Panc1 (cell line): ENCODE data around the gene ATP6V1B1. TPM values are rescaled to one million over a fixed set of nuclear protein-coding genes. Genes with fewer than 3 reads are reported as not detected.

ENCODE experiments used
- ATAC-seq: fragments of 200-7000 bp; cut with Tn5 transposase; 2 replicates; pipeline ENCODE4 v1.9.1; 2020; ENCODE audit warnings: mild to moderate bottlenecking, moderate library complexity
- BruUV-seq: library from RNA; stranded (reverse); fragments of 400-500 nt; replicated peaks from 2 replicates; lab custom pipeline; 2021; lab: Mats Ljungman, UMichigan
- CTCF ChIA-PET: fragments of 300-600 bp; sonication (Branson Sonifier 250); formaldehyde crosslinking; loops from one replicate; lab custom pipeline; 2022; ENCODE audit warnings: antibody characterized with exemption; lab: Charles Lee
- POLR2A ChIA-PET: fragments of 300-600 bp; sonication (Branson Sonifier 250); formaldehyde crosslinking; loops from one replicate; lab custom pipeline; 2022; ENCODE audit warnings: antibody characterized with exemption; lab: Charles Lee
- DNase-seq: peaks from one replicate; pipeline ENCODE4 v3.0.0-alpha.2; 2010; ENCODE audit warnings: low read depth, low spot score
- H3K27ac ChIP-seq: 2 replicates; pipeline ENCODE4 v1.5.1; 2011; ENCODE audit warnings: mild to moderate bottlenecking, low read length, inconsistent platforms
- H3K27me3 ChIP-seq: fragments of 200-500 bp; sonication (Bioruptor generic); 2 replicates; pipeline ENCODE4 v1.6.0; 2014; ENCODE audit warnings: low read length, inconsistent platforms; ENCODE audit not compliant: control insufficient read depth, insufficient read depth
- H3K36me3 ChIP-seq: fragments of 200-500 bp; sonication (Bioruptor generic); 2 replicates; pipeline ENCODE4 v1.5.1; 2014; ENCODE audit warnings: inconsistent platforms, mild to moderate bottlenecking, low read length, moderate library complexity; ENCODE audit not compliant: control insufficient read depth, insufficient read depth
- H3K4me1 ChIP-seq: 2 replicates; pipeline ENCODE4 v1.5.1; 2011; ENCODE audit warnings: inconsistent platforms, mild to moderate bottlenecking, low read length, moderate library complexity; ENCODE audit not compliant: control insufficient read depth, insufficient read depth
- H3K4me3 ChIP-seq, 2 experiments: 2 replicates each; pipeline ENCODE4 v1.5.1; 2011 to 2012; ENCODE audit warnings: low read depth in 2 of 2, low read length in 2 of 2, mild to moderate bottlenecking in 2 of 2, inconsistent platforms in 1 of 2, moderate library complexity in 1 of 2
- H3K9me3 ChIP-seq: fragments of 200-500 bp; sonication (Bioruptor generic); 2 replicates; pipeline ENCODE4 v1.5.1; 2014; ENCODE audit warnings: low read depth, mild to moderate bottlenecking, inconsistent platforms, low read length, moderate library complexity; ENCODE audit not compliant: control insufficient read depth, insufficient read depth
- POLR2AphosphoS5 ChIP-seq: IDR thresholded peaks from 2 replicates; pipeline ENCODE4 v1.6.1; 2012; ENCODE audit warnings: mild to moderate bottlenecking, low read depth, low read length, moderate library complexity
- REST ChIP-seq, 2 experiments: IDR thresholded peaks; 2 replicates each; pipeline ENCODE4 v1.6.1; 2011 to 2012; ENCODE audit warnings: low read depth in 2 of 2, control low read depth in 1 of 2, low read length in 1 of 2, mild to moderate bottlenecking in 1 of 2, moderate library complexity in 1 of 2; ENCODE audit not compliant: insufficient read depth in 1 of 2
- SIN3A ChIP-seq: IDR thresholded peaks from 2 replicates; pipeline ENCODE4 v1.6.1; 2012; ENCODE audit warnings: low read depth, mild to moderate bottlenecking, low read length, moderate library complexity, borderline replicate concordance; ENCODE audit not compliant: insufficient read depth
- TCF7L2 ChIP-seq: IDR thresholded peaks from 2 replicates; pipeline ENCODE4 v1.6.1; 2011; ENCODE audit warnings: mild to moderate bottlenecking, low read depth, low read length, inconsistent platforms
- in situ Hi-C: cut with HindIII; loops from 2 replicates; pipeline ENCODE4 v1.10.0; 2016; ENCODE audit warnings: low sequenced_read_pairs, low pct_unique_long_range_greater_than_20kb
- intact Hi-C: fragments of 100-400 bp; cut with micrococcal nuclease; formaldehyde crosslinking; loops from one replicate; pipeline ENCODE4 v1.10.0; 2022; ENCODE audit not compliant: unreplicated experiment
- total RNA-seq: library from RNA; stranded (reverse); gene quantifications from one replicate; pipeline ENCODE4 v1.2.1, GENCODE V29; 2021; ENCODE audit not compliant: unreplicated experiment
- TF ChIP-seq, protein P1 (sequence below): fragments of 450-650 bp; IDR thresholded peaks from 2 replicates; pipeline ENCODE4 v1.5.1; 2017; ENCODE audit warnings: mild to moderate bottlenecking

The ATP6V1B1 gene
- total RNA-seq, 1 experiment from 2014 or later: 0.18 TPM

GRCh38 chr2:70979626-70980025 lies 43.9 kb downstream of the ATP6V1B1 start:
- H3K9me3 ChIP-seq: no peaks in the 10 kb centered on the region
- no peak for TF ChIP-seq TCF7L2
- intact Hi-C loops (no loop called here), in situ Hi-C loops (no loop called here)
- DNase-seq (no peak), ATAC-seq (no peak)
- H3K4me3 ChIP-seq: no peak overlapping the region
- ChIA-PET CTCF (interaction anchor here (0.6 kb wide), 1 partner anchor 580 kb away, joined by 4 read pairs; no protein-coding TSS in a partner anchor), POLR2A (no interaction called here)
- peaks cover 5% of the 10 kb centered on the region for H3K4me1 ChIP-seq
- no peaks in the 10 kb centered on the region for H3K36me3 ChIP-seq
- H3K27ac ChIP-seq: no peak overlapping the region
- no TSS peak for BruUV-seq
- no peaks in the 10 kb centered on the region for H3K27me3 ChIP-seq

DNA sequence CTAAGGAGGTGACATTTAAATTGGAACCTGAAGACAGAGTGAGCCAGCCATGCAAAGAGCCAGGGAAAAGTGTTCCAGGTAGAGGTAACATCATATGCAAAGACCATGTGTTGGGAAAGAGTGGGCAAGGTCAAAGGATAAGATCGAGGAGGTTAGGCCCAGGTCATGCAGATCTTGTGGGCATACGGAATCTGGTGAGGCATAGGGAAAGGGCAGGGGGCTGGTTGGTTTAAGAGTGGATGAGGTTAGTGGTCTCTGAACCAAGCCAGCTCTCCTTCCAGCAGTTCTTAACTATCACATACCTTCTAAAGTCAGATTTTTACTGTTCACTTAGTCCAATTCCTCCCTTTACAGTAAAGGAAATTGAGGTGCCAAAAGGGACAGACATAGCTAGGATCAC lies 45.7 kb downstream of the ATP6V1B1 start:
- Histone ChIP-seq H3K27ac (no peak overlapping the region), H3K4me1 (peaks cover 5% of the 10 kb centered on the region), H3K9me3 (no peaks in the 10 kb centered on the region), H3K4me3 (no peak overlapping the region), H3K36me3 (no peaks in the 10 kb centered on the region), H3K27me3 (no peaks in the 10 kb centered on the region)
- no peak for DNase-seq
- in situ Hi-C loops: no loop called here
- BruUV-seq: no TSS peak
- TF ChIP-seq, protein P1, sequence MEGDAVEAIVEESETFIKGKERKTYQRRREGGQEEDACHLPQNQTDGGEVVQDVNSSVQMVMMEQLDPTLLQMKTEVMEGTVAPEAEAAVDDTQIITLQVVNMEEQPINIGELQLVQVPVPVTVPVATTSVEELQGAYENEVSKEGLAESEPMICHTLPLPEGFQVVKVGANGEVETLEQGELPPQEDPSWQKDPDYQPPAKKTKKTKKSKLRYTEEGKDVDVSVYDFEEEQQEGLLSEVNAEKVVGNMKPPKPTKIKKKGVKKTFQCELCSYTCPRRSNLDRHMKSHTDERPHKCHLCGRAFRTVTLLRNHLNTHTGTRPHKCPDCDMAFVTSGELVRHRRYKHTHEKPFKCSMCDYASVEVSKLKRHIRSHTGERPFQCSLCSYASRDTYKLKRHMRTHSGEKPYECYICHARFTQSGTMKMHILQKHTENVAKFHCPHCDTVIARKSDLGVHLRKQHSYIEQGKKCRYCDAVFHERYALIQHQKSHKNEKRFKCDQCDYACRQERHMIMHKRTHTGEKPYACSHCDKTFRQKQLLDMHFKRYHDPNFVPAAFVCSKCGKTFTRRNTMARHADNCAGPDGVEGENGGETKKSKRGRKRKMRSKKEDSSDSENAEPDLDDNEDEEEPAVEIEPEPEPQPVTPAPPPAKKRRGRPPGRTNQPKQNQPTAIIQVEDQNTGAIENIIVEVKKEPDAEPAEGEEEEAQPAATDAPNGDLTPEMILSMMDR: no peak
- TF ChIP-seq TCF7L2 (no peak), SIN3A (no peak), REST (IDR thresholded peaks at IDR 0.05; ENCODE audit: insufficient read depth in 1 of 2, low read depth in 2 of 2, low read length in 1 of 2) (no peak), POLR2AphosphoS5 (no peak)
- ChIA-PET CTCF (no interaction called here), POLR2A (no interaction called here)
- no peak for ATAC-seq
- intact Hi-C loops: no loop called here

GRCh38 chr2:70981866-70982810 lies 46.4 kb downstream of the ATP6V1B1 start:
- H3K9me3 ChIP-seq: no peaks in the 10 kb centered on the region
- in situ Hi-C loops: no loop called here

More at GRCh38 chr2:70981866-70982810, 46.4 kb downstream of the ATP6V1B1 start:
- H3K4me3 ChIP-seq: no peak overlapping the region
- no peaks in the 10 kb centered on the region for H3K27me3 ChIP-seq
- ChIA-PET CTCF (no interaction called here), POLR2A (no interaction called here)
- DNase-seq (no peak), ATAC-seq (no peak)
- peaks cover 5% of the 10 kb centered on the region for H3K4me1 ChIP-seq
- no peak overlapping the region for H3K27ac ChIP-seq
- no TSS peak for BruUV-seq
- no peaks in the 10 kb centered on the region for H3K36me3 ChIP-seq
- intact Hi-C loops: no loop called here
- no peak for TF ChIP-seq POLR2AphosphoS5
- TF ChIP-seq, protein P1: no peak
- no peak for TF ChIP-seq TCF7L2
